Measurements from ENCODE around the gene CCDC28A.
"Not testable (repeated sequence)": the region's sequence is repeated elsewhere in the genome, so short reads cannot be mapped to it uniquely, and the experiment has no call there.

The CCDC28A gene

GRCh38 chr6:138773177-138774091 lies at the start of gene CCDC28A:
Gene CCDC28A (plus strand): TSS chr6:138773769. CDS start chr6:138776121, 2,352 bp downstream.
- DNase-seq = peak; percentile 78

GRCh38 chr6:138724015-138724414 lies 49.6 kb upstream of the CCDC28A start:
- no peak for DNase-seq

GRCh38 chr6:138726066-138726756 lies 47.4 kb upstream of the CCDC28A start:
- no peak for DNase-seq

GRCh38 chr6:138726757-138727097 lies 46.8 kb upstream of the CCDC28A start:
- DNase-seq = no peak

GRCh38 chr6:138727182-138727581 lies 46.4 kb upstream of the CCDC28A start:
- DNase-seq = no peak

GRCh38 chr6:138728662-138729061 lies 44.9 kb upstream of the CCDC28A start:
- DNase-seq = no peak

GRCh38 chr6:138730037-138730436 lies 43.5 kb upstream of the CCDC28A start:
- DNase-seq = not testable (repeated sequence)

- DNase-seq = no peak
Measured at GRCh38 chr6:138734585-138734984, 39.0 kb upstream of the CCDC28A start.

GRCh38 chr6:138736640-138737039 lies 36.9 kb upstream of the CCDC28A start:
- no peak for DNase-seq

- DNase-seq = no peak
Measured at GRCh38 chr6:138752017-138752416, 21.6 kb upstream of the CCDC28A start.

- no peak for DNase-seq
Measured at GRCh38 chr6:138757136-138757535, 16.4 kb upstream of the CCDC28A start.

- no peak for DNase-seq
Measured at GRCh38 chr6:138765896-138766655, 7.5 kb upstream of the CCDC28A start.

GRCh38 chr6:138769102-138769676 lies 4.4 kb upstream of the CCDC28A start:
- DNase-seq = no peak

GRCh38 chr6:138772596-138773176 lies 883 bp upstream of the CCDC28A start:
- no peak for DNase-seq

GRCh38 chr6:138774370-138774769 lies 801 bp downstream of the CCDC28A start:
- DNase-seq = no peak

- no peak for DNase-seq
Measured at GRCh38 chr6:138776659-138777058, 3.1 kb downstream of the CCDC28A start.

- DNase-seq = no peak
Measured at GRCh38 chr6:138778331-138778730, 4.8 kb downstream of the CCDC28A start.

GRCh38 chr6:138782243-138782642 lies 8.7 kb downstream of the CCDC28A start:
- no peak for DNase-seq

GRCh38 chr6:138785079-138785478 lies 11.5 kb downstream of the CCDC28A start:
- no peak for DNase-seq

GRCh38 chr6:138785980-138786379 lies 12.4 kb downstream of the CCDC28A start:
- no peak for DNase-seq

- DNase-seq = no peak
Measured at GRCh38 chr6:138787138-138787537, 13.6 kb downstream of the CCDC28A start.

GRCh38 chr6:138795809-138796603 lies 22.4 kb downstream of the CCDC28A start, which contains the start of gene ECT2L:
Gene ECT2L (plus strand): TSS chr6:138796087. CDS start chr6:138813275, 17,188 bp downstream.
- no peak for DNase-seq
